ENCODE measurements around the gene FAM53B.

- no peak for TF ChIP-seq CTCF (IDR thresholded peaks at IDR 0.05)
- TF ChIP-seq POLR2A (IDR thresholded peaks at IDR 0.05), result no peak
Measured at GRCh38 chr10:124665980-124666379, 78.2 kb downstream of the FAM53B start.
